B cell (primary cell): ENCODE data around the gene ZNF626.

Source experiments
- CTCF ChIP-seq: fragments of 200-600 bp; IDR thresholded peaks from one replicate; pipeline ENCODE4 v1.8.0; 2022; ENCODE audit warnings: antibody characterized with exemption, mild to moderate bottlenecking
- EZH2 ChIP-seq: IDR thresholded peaks from 2 replicates; pipeline ENCODE4 v1.6.1; 2012; ENCODE audit warnings: borderline replicate concordance, low read depth, mild to moderate bottlenecking, moderate library complexity, low read length; ENCODE audit not compliant: insufficient read depth, poor library complexity, severe bottlenecking

GRCh38 chr19:20640545-20640944, 20.8 kb downstream of the ZNF626 start:
- TF ChIP-seq CTCF (no peak), EZH2 (no peak)
